Psoas muscle (tissue), 8 donors: ENCODE data around the gene PRRX2. TPM values are rescaled to one million over a fixed set of nuclear protein-coding genes. Genes with fewer than 3 reads are reported as not detected.

Experiments
- ATAC-seq, 4 donors: fragments of 200-7000 bp; cut with Tn5 transposase; one replicate each; pipeline ENCODE4 v1.9.1; 2020; ENCODE audit warnings: moderate library complexity in 3 of 4, mild to moderate bottlenecking in 2 of 4
- DNase-seq, 2 donors: peaks; one replicate each; pipeline ENCODE4 v3.0.0-alpha.2; 2020
- H3K27ac ChIP-seq: fragments of 200-600 bp; one replicate; pipeline ENCODE4 v1.8.0; 2022
- H3K27me3 ChIP-seq, 3 donors: fragments of 200-600 bp in 1 of 3; one replicate each; pipeline versions ENCODE4 v1.6.1 to v1.8.0; 2013 to 2022; ENCODE audit warnings: low read length in 2 of 3, mild to moderate bottlenecking in 2 of 3, moderate library complexity in 1 of 3; ENCODE audit not compliant: insufficient read depth in 3 of 3
- H3K36me3 ChIP-seq, 2 donors: fragments of 200-600 bp in 1 of 2; one replicate each; pipeline versions ENCODE4 v1.6.1 to v1.8.0; 2013 to 2022; ENCODE audit warnings: low read depth in 1 of 2, mild to moderate bottlenecking in 1 of 2, moderate library complexity in 1 of 2; ENCODE audit not compliant: insufficient read depth in 1 of 2
- H3K4me1 ChIP-seq: fragments of 200-600 bp; one replicate; pipeline ENCODE4 v1.8.0; 2022
- H3K4me3 ChIP-seq: fragments of 200-600 bp; one replicate; pipeline ENCODE4 v1.8.0; 2022; ENCODE audit warnings: mild to moderate bottlenecking
- H3K9me3 ChIP-seq: fragments of 200-600 bp; one replicate; pipeline ENCODE4 v1.8.0; 2022
- WGBS, 3 donors: extraction: QIAGEN DNeasy Blood & Tissue Kit; methylation state at CpG; one replicate each; pipeline versions ENCODE4 v1.1.6 to v1.1.7; 2013; 5-methylcytosine and 5-hydroxymethylcytosine counted together
- intact Hi-C, 2 donors: fragments of 100-400 bp; cut with DNase I; formaldehyde crosslinking; loops; one replicate each; pipeline versions ENCODE4 v1.11.0 to v1.14.2; 2022
- polyA plus RNA-seq, 3 donors: library from polyadenylated mRNA; stranded (reverse); fragments of 200-250 nt; gene quantifications; one replicate each; pipeline ENCODE4 v1.2.3, GENCODE V29; 2013
- total RNA-seq, 4 donors: library from RNA; stranded (reverse); fragmentation: NEBNext Ultra II Directional in 2 of 4; extraction: Animal tissue kit (Norgen Biotek cat#: 25700) in 2 of 4; gene quantifications; one replicate each; pipeline versions ENCODE4 v1.2.1 to v1.2.4, GENCODE V29; 2021 to 2023
- TF ChIP-seq, protein P1 (sequence below): fragments of 200-600 bp; IDR thresholded peaks from one replicate; pipeline ENCODE4 v1.8.0; 2022; ENCODE audit warnings: antibody characterized with exemption
- donor health status: healthy with polysubstance abuse.
- donor health status: DM: no; HTN: no; CAD: no; lungs with moderate emphysema.
- donor health status: Bipolar disorder and iron deficiency.
- donor health status: healthy.
- donor health status: DM: yes; HTN: yes; CAD: no.
- donor health status: DM: no; HTN: no; CAD: no.
- donor health status: DM: no; HTN: no; CAD: no.
- donor health status: DM: yes; HTN: yes; CAD: no.

The PRRX2 gene
- total and polyA plus RNA-seq, 7 donors: 0.03 to 1.1 (median 0.49) TPM

DNA sequence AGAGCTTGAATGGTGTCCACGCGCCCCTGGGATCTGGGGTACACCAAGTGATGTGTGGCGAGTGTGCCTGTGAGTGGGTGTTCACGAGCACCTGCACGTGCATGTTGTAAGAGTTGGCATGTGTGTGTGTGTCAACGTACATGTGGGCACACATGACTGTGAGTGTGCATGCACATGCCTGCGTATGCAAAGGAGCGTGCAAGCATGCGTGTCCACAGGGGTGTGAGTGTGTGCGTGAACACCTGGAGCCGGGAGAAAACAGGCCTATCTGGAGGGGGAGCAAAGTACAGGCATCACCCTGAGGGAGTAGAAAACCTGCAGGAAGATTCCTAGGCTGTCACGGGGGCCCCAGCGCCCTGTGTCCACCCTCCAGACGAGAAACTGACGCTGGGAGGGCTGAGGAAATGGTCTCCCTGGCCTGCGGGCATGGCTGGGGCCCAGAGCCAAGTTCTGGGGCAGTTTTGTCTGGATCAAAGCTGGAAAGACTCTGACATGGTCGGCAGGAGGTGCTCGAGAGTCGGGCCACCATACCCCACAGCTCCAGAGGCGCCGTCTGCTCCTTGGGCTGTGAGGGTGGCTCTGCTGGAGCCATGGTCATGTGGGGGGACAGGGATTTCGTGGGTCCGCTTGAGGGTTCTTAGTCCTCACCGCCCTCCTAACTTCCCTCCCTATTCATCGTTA, 55.6 kb downstream of the PRRX2 start:
- Histone ChIP-seq H3K4me3 (no peak overlapping the region), H3K36me3 (no peaks in the 10 kb centered on the region), H3K9me3 (no peaks in the 10 kb centered on the region), H3K4me1 (no peaks in the 10 kb centered on the region), H3K27me3 (peaks cover 0 to 28% (median 3%) of the 10 kb centered on the region in 3 donors), H3K27ac (no peak overlapping the region)
- ATAC-seq (no peak), DNase-seq (no peak)
- WGBS, 3 donors: 77 to 83% (median 78%) methylated on average over 23 to 25 of the region's 25 CpGs
- TF ChIP-seq, protein P1, sequence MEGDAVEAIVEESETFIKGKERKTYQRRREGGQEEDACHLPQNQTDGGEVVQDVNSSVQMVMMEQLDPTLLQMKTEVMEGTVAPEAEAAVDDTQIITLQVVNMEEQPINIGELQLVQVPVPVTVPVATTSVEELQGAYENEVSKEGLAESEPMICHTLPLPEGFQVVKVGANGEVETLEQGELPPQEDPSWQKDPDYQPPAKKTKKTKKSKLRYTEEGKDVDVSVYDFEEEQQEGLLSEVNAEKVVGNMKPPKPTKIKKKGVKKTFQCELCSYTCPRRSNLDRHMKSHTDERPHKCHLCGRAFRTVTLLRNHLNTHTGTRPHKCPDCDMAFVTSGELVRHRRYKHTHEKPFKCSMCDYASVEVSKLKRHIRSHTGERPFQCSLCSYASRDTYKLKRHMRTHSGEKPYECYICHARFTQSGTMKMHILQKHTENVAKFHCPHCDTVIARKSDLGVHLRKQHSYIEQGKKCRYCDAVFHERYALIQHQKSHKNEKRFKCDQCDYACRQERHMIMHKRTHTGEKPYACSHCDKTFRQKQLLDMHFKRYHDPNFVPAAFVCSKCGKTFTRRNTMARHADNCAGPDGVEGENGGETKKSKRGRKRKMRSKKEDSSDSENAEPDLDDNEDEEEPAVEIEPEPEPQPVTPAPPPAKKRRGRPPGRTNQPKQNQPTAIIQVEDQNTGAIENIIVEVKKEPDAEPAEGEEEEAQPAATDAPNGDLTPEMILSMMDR: no peak
- intact Hi-C loops: no loop called here

DNA sequence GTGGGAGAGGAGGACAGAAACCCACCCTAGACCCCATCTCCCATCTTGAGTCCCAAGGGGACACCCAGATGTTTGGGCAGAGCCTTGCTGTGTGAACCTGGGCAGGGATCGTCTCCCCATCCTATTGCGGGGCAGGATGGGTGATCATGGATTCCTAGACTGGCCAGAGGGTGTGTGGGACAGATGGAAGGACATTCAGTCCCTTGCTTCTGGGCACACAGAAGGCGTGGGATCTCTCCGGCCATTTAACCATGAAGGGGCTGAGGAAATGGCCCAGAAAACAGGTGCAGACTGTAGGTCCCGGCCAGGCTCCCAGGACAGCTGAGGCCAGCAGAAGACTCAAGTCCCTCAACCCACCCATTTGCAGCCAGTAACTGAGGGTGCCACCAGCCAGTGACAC, 57.5 kb downstream of the PRRX2 start:
- ATAC-seq (no peak), DNase-seq (no peak)
- Histone ChIP-seq H3K9me3 (no peaks in the 10 kb centered on the region), H3K4me3 (no peak overlapping the region), H3K36me3 (no peaks in the 10 kb centered on the region), H3K27me3 (peaks cover 0 to 24% (median 3%) of the 10 kb centered on the region in 3 donors), H3K4me1 (no peaks in the 10 kb centered on the region), H3K27ac (no peak overlapping the region)
- 70 to 78% (median 70%) methylated on average over 5 of the region's 5 CpGs for WGBS, 3 donors
- intact Hi-C loops: no loop called here
- TF ChIP-seq, protein P1: no peak

DNA sequence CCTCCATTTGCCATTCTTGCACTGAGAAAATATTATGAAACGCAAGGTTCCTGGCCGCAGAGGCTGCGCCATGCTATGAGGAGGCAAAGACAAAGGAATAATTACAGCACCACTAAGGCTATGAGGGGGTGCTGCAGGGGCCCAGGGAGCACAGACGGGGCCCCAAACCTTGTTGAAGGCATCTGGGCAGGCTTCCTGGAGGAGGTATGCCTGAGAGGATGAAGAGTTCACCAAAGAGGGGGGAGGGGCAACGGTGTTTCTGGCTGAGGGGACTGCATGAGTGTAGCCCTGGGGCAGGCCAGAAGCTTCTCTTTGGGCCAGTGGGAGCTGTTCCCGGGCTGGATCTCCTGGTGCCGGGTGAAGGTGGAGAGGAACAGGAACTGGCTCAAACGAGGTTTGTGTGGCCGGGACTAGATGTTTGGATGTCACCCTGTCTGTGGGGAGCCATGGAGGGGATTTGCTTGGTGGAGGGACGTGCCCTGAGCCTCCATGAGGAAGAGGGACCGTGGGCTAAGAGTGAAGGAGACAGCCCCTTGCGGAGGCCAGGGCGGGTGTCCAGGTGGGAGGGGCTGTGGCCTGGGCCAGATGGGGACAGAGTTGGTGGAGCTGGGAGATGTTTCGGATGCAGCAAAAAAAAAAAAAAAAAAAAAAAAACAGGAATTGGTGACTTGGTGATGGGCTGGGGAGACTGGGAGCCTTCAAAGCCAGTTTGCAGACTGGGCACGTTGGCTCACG, 59.2 kb downstream of the PRRX2 start:
- ATAC-seq: no peak
- WGBS, 3 donors: 79 to 83% (median 79%) methylated on average over 16 of the region's 16 CpGs
- intact Hi-C loops: no loop called here
- H3K4me3 ChIP-seq: no peak overlapping the region
- H3K27ac ChIP-seq: no peak overlapping the region
- no peaks in the 10 kb centered on the region for H3K36me3 ChIP-seq
- peaks cover 0 to 13% (median 3%) of the 10 kb centered on the region in 3 donors for H3K27me3 ChIP-seq
- DNase-seq: peak in 1 of 2 donors; percentile 45
- H3K4me1 ChIP-seq: no peaks in the 10 kb centered on the region
- H3K9me3 ChIP-seq: no peaks in the 10 kb centered on the region
- TF ChIP-seq, protein P1: no peak

DNA sequence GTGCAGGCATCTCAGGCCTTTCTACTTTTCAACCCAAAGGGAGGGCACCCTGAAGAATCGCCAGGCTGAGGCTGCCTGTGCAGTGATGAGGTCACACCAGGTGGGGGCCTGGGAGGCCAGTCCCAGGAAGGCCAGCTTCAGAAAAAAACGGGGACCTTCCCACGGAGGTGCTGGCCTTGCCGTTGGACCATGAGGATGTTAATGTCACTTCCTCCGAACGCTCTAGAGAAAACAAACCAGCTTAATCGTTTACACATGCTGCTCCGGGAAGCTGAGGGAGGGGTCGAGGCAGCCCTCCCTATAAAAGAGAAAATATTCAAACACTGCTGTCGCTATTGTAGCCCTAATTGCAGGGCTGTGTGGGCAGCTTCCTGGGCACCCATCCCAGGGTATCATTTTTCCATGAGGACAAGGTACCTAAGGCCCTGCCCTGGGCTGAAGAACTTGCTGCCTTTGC, 60.4 kb downstream of the PRRX2 start:
- ATAC-seq: no peak
- Histone ChIP-seq H3K36me3 (no peaks in the 10 kb centered on the region), H3K9me3 (no peaks in the 10 kb centered on the region), H3K4me1 (no peaks in the 10 kb centered on the region), H3K4me3 (no peak overlapping the region), H3K27ac (no peak overlapping the region), H3K27me3 (peaks cover 0 to 1% (median 0%) of the 10 kb centered on the region in 3 donors)
- TF ChIP-seq, protein P1: no peak
- DNase-seq: no peak
- intact Hi-C loops: no loop called here
- 15 to 22% (median 19%) methylated on average over 10 of the region's 10 CpGs for WGBS, 3 donors
